ENCODE results near the gene ERO1A.

- TF ChIP-seq POLR2A (IDR thresholded peaks at IDR 0.05; ENCODE audit: extremely low read depth, insufficient read length) (no peak), CTCF (IDR thresholded peaks at IDR 0.05; ENCODE audit: low read depth, low read length) (no peak)
Measured at GRCh38 chr14:52692248-52692962, 3.0 kb downstream of the ERO1A start.

Data from NB4 (cell line).